ENCODE results near the gene NEK4.

The NEK4 gene

DNA sequence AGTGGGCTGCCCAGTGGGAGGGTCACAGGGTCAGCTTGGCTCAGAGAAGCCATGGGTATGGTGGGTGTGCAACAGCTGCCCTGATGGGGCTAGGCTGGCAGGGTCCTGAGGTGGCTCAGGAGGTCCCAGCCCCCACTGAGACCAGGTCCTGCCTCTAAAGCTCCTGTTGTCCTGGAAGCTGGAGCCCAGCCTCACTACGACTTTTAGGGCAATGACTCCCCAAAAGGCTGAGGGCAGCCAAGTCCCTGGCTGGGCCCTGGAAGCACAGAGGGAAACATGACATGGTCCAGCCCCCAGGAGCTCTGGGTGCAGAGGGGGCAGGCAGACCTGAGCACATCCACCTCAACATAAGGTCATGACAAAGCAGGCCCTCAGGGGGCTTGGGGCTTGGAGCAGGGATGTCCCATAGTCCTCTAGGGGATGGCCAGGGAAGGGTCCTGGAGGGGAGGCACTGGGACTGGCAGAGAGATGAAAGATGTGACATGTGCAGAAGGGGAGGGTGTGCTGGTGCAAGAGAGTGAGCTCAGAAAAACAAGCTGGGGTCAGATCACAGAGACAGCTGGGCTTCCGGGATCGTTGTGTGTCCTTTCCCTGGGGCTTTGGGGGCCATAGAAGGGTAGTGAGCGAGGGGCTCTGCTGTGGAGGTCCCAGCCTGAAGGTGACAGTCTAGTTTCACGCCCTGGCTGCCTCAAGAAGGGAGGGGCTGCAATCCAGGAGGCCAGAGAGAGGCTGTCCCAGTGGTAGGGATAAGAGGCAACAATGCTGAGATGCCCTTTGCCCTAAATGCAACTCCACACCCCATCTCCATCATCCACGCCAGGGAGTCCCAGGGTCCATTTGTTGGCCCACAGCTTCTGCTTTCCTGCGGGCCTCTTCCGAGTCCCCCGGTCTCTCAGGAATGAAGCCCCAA lies 23.2 kb upstream of the NEK4 start:
- FAIRE-seq (no peak), DNase-seq (ENCODE audit: low spot score) (no peak)

DNA sequence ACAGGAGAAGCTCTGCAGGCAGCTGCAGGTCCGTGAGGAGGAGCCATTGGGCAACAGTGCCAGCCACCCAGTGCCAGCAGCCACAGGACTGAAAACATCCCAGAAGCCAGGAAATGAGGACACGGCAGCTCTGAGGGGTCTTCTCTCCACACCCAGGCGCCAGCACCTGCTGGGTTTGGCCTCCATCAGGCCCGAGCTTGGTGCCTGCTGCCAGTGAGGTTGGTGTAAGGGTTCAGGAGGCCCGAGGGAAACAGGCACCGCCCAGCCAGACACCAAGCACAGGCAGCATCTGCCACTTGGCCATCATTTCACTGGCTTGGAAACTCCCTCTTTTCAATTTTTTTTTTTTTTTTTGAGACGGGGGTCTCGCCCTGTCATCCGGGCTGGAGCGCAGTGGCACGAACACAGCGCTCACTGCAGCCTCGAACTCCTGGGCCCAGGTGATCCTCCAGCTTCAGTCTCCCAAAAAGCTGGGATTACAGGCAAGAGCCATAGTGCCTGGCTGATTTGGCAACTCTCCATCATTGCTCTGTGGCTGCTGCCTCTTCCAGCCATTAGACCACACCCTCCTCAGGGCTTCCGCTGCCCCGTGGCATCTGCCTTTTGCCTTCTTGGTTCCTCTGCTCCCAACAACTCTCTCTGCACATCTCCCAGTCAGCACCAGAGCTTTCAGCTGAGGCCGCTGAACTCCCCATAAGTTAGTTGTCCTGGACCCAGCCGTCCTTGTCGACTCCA lies 22.4 kb upstream of the NEK4 start:
- FAIRE-seq: no peak
- DNase-seq (ENCODE audit: low spot score): no peak

DNA sequence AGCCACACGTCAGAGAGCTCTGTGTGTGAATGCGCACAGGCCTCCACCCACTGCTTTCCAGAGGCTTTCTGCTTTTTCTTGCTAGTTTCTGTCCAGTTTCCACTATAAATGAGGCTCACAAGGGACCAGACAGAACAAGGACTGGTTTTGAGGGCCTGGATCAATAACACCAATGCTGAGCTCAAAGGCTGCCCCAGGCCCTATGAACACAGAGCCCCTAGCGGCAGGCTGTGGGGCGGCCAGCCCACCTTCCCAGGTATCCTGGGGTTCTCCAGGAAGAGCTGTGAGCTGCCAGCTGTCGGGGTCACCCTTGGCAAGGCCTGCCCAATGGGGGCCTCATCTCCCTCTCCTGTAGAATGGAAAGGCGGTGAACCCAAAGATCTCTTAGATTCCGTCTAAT lies 21.7 kb upstream of the NEK4 start:
- FAIRE-seq (no peak), DNase-seq (ENCODE audit: low spot score) (no peak)

DNA sequence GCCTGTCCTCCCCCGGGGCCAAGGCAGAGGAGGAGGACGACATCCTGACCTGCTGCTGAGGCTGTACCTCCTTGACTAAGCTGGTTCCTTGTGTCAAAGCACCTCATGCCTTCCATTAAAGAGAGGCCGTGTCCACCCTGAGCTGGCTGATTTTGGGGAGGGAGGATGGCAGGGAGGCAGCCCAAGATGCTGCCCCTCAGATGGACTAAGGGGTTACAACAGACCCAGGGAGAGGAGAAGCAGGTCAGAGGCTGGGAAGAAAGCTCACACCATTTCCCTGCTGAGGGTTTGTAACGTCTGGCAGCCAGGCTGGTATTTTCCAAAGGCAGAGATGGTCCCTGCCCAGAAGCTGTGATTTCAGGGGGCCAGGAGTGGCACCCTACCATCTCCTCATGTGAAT lies 21.2 kb upstream of the NEK4 start:
- no peak for FAIRE-seq
- DNase-seq (ENCODE audit: low spot score): no peak

DNA sequence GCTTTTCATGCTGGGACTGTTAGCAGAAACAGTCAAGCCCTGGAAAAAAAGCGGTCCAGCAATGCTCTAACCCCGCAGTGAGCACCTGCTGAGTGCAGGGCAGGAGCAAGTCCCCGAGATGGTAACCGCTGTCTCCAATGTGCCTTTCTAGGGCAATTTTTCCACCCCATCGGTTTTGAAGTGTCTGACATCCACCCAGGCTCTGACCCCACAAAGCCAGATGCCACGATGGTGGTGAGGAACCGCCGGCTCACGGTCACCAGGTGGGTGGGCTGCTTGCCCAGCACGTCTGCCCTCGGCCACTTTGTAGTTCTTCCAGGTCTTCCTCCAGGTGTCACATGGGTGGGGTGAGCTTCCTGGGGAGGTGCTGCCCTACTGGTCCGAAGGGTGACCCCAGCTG lies 20.6 kb upstream of the NEK4 start:
- no peak for DNase-seq (ENCODE audit: low spot score)
- no peak for FAIRE-seq

DNA sequence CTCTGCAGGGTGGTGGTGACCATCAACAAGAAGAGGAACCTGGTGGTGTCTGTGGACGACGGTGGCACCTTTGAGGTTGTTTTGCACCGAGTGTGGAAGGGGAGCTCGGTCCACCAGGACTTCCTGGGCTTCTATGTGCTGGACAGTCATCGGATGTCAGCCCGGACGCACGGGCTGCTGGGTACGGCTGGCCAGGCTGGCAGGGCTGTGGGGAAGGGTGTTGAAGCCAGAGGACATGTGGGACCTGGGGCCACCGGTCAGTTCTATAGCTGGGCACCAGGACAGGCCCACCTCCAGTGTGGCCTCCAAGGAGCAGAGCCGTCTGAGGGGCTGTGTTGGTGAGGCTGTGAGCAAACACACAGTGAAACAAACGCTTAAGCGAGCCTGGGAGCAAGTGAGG lies 20.0 kb upstream of the NEK4 start:
- no peak for DNase-seq (ENCODE audit: low spot score)
- FAIRE-seq: no peak

DNA sequence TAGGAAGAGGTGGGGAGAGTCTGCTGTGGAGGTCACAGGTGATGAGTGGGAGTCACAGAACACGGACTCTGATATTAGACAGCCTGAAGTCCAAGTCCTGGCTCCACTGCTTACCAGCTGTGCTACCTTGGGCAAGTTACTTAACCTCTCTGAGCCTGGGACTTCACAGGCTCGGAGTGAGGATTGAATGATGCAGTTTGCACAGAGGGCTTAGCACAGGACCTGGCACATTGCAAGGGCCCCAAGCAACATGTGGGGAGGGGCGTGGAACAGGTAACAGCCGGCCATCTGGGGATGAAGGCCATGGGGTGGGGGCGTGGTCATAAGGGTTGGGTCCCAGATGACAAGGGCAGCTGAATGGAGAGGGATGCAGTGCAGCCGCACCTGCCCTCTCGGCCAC lies 19.6 kb upstream of the NEK4 start:
- DNase-seq (ENCODE audit: low spot score): no peak
- FAIRE-seq: no peak

DNA sequence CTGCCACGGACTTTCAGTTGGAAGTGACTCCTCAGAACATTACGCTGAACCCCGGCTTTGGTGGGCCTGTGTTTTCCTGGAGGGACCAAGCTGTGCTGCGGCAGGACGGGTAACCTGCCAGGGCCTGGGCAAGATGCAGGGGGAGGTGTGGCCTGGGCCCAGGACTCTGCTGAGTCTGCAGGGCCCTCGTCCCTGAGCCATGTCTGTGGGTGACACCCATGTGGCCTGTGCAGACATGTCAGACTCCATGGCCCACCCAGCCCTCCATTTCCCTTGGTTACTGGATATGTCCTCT lies 19.0 kb upstream of the NEK4 start:
- FAIRE-seq: no peak
- no peak for DNase-seq (ENCODE audit: low spot score)

DNA sequence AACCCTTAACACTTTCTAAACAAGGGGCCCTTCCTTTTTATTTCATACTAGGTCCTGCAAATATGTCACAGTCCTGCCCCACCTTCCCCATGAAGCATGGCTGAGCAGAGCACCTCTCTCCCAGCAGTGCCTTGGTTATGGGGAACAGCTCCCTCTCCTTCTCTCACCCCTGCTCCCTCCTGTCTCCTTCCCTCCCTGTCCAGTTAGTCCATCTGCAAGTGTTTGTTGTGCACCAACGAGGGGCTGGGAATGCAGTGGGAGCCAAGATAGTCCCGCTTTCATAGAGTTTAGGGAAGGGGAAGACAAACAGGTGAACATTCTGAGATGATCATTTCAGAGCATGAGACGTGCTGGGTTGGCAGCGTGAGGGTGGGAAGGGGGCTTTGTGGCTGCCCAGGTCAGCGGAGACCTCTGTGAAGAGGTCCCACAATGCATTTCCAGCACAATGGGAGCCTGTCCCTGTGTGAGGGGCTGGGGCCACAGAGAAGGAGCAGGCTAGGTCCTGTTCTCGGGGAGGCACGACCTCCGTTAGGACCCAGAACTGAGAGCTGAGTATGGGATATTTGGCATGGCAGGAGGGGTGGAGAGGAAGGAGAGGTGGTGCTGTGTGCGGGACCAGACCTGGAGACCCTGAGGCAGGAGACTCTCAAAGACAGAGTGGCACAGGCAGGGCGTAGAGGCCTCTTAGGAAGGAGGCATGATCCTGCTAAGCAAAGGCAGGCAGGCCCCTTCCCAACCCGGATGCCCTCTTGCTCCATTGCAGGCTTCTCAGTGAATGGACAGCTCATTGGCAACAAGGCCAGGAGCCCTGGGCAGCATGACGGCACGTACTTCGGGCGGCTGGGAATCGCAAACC lies 18.4 kb upstream of the NEK4 start:
- FAIRE-seq (no peak), DNase-seq (ENCODE audit: low spot score) (no peak)

DNA sequence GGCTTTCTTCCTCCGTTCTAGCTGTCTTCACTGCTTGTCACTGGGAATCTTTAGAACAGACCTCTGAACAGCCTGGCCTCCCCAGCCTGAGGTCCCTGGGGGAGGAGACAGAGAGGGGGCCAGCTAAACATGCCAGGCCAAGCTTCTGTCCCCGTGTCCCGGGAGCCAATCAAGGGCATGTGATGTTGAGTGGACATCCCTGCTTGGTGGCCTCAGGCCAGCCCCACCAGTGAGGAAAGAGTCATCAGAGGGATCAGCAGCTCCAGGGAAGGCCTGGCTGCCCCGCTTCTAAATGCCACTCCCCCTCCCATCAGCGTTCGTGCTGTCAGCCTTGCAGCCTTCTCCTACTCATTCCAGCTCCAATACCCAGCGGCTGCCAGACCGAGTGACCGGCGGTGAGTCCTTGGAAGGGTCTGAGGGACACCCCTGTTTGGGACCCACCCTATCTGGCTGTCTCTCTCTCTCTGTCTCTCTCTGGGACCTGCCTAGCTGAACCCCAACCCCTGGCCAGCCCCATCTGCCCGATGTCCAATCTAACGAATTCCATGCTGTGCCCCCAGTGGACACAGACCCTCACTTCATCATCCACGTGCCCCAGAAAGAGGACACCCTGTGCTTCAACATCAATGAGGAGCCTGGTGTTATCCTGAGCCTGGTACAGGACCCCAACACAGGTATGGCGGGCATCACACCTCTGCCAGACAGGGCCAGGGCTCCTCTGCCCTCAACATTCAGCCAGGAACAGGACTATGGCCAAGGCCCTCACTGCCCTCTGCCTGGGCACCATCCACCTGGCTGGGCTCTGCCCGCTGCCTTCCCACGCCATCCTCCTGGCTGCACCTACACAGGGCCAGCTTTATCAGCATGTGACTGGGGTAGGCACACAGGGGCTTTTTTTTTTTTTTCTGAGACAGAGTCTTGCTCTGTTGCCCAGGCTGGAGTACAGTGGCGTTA lies 17.2 kb upstream of the NEK4 start:
- DNase-seq (ENCODE audit: low spot score) (no peak), FAIRE-seq (no peak)

DNA sequence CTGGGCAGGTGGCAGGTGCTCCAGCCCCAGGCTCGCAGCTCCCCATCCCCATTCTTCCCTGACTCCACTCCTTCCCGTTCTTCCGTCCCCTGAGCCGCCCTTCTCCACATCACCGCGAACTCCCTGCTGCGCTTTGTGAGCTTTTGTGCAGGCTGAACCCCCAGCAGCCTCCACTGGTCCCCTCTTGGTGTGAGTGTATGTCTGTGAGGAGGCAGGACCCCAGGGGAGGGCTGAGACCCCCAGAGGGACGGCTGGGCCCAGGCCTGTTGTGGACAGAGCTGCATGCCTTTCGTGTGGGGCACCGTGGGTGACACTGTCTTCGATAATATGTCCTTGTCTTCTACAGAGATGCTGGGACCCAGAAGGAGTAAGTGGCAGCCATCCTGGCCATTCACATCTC lies 16.5 kb upstream of the NEK4 start:
- DNase-seq (ENCODE audit: low spot score) (no peak), FAIRE-seq (no peak)

DNA sequence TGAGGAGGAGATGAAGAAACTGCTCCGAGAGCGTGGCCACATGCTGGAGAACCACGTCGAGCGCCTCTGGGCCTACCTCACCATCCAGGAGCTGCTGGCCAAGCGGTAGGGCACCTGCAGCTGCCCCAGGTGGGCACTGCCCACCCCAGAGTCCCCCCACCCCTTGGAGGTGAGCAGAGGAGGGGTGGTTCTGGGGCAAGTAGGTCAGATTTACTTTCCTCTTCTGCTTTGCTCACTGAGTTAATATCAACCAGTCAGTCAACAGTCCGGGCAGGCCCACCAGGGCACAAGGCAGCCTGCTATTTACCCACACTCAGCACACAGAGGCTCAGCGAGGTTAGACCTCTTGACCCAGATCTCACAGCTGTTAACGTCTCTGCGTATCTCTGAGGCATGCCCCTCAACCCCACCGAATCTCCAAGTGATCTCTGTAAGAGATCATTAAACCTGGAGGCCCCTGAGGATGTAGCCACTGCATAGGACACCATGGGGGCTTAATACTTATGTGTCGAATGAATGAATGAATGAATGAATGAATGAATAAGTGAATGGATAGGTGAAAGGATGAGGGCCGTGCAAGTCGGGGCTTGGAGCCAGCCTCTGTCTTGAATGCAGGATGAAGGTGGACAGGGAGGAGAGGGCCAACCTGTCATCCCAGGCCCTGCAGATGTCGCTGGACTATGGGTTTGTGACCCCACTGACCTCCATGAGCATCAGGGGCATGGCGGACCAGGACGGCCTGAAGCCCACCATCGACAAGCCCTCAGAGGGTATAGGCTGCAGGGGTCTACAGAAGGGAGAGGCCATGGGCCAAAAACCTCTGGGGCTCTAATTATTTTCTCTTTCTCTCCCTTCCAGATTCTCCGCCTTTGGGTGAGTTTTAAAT lies 15.8 kb upstream of the NEK4 start:
- DNase-seq (ENCODE audit: low spot score): no peak
- no peak for FAIRE-seq

DNA sequence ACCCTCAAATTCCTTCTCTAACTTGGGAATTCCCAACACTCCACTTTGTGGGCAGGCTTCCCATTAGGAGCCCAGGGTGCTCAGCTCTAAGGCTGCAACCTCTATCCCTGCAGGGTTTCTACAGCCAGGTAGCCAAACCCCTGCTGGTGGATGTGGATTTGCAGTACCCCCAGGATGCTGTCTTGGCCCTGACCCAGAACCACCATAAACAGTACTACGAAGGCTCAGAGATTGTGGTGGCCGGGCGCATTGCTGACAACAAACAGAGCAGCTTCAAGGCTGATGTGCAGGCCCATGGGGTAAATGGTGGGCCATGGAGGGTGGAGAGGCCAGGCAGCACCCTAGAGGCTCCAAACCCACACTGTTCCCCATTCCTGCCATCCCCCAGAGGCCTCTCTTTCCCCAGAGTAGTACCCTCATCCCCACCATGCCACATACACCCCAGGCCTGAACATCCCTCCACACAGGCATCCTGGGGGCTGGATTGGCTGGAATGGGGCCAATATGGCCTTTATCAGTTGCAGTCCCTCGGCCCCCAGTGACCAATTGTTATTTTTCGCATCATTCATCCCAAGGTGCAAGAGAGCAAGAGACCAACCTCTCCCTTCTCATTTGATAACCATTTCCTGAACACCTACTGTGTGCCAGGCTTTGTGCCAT lies 14.3 kb upstream of the NEK4 start:
- DNase-seq (ENCODE audit: low spot score): no peak
- FAIRE-seq: no peak

DNA sequence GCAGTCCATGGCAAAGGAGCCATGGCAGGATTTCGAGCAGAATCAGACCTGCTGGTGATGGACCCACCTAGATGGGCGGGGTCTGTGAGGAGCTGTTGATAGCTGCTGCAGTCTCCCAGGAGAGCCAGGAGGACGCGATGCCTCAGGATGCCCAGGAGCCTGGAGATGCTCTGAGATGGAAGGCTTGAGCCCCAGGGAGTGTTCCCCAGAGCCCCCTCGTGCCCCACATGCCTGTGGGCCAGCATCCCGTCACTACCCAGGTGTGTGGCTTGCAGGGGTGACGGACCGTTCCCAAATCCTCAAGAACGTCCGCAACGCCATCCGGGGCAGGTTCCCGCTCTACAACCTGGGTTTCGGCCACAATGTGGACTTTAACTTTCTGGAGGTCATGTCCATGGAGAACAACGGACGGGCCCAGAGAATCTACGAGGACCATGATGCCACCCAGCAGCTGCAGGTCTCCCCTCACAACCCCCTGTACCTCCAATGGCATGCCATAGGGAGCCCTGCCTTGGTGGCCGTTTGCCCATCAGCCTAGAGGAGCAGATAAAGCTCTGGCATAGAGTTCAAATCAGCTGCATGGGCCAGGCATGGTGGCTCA lies 13.4 kb upstream of the NEK4 start:
- DNase-seq (ENCODE audit: low spot score): no peak
- no peak for FAIRE-seq

DNA sequence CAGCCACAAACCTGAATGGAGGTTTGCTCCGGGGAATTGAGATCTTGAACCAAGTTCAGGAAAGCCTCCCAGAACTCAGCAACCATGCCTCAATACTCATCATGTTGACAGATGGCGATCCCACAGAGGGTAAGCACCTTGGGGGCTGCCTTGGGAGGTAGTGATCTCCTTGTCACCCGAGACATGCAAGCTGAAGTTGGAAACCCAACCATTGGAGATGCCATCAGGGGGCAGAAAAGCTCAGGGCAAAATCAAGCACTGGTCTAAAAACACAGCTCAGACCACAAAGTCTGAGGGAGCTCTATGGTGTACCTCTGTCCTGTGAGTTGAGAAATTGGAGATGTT lies 12.4 kb upstream of the NEK4 start:
- DNase-seq (ENCODE audit: low spot score) (no peak), FAIRE-seq (no peak)

DNA sequence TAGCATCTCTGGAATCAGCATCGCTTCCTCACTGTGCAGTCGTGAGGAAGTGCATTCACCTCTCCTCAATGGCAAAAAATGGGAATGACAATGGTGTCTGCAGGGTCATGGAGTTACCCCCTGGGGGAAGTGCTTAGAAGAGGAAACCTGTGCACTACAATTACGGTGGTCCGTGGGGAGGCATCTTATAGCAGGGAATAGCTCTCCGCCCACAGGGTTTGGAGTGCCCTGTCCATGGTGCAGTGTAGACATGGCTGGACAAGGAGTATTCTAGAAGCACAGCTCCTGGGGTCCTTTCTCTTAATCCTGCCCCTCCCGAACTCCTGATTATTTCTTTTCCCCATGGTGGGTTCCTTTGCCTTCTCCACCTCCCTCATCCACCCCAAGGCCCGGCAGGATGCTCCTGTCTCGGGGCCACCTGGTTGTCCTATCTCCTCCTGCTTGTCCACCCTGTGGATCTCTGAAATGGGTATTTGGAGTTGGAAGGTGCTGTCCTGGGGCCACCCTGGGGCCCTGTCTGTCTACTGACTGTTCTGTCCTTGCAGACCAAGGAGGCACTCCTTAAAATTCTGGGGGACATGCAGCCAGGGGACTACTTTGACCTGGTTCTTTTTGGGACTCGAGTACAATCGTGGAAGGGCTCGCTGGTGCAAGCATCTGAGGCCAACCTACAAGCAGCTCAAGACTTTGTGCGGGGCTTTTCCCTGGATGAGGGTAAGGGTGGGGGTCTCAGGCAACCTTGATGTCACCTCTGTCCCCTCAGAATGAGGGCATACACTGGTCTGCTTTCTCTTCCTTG lies 11.9 kb upstream of the NEK4 start:
- FAIRE-seq: no peak
- DNase-seq (ENCODE audit: low spot score): no peak

DNA sequence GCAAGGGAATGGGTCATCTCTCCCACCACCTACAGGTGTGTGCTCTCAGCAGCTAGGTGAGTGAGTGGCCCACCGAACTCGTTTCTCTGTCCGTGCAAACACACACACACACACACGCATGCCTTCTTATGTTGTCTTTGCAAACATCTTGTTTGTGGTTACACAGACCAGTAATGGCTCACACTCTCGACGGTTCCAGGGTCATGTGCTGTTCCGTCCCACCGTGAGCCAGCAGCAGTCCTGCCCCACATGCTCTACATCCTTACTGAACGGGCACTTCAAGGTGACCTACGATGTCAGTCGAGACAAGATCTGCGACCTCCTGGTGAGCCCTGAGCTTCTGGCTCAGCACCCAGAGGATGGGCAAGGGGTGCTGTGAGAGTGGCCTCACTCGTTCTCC lies 11.0 kb upstream of the NEK4 start:
- FAIRE-seq: no peak
- DNase-seq (ENCODE audit: low spot score): no peak

DNA sequence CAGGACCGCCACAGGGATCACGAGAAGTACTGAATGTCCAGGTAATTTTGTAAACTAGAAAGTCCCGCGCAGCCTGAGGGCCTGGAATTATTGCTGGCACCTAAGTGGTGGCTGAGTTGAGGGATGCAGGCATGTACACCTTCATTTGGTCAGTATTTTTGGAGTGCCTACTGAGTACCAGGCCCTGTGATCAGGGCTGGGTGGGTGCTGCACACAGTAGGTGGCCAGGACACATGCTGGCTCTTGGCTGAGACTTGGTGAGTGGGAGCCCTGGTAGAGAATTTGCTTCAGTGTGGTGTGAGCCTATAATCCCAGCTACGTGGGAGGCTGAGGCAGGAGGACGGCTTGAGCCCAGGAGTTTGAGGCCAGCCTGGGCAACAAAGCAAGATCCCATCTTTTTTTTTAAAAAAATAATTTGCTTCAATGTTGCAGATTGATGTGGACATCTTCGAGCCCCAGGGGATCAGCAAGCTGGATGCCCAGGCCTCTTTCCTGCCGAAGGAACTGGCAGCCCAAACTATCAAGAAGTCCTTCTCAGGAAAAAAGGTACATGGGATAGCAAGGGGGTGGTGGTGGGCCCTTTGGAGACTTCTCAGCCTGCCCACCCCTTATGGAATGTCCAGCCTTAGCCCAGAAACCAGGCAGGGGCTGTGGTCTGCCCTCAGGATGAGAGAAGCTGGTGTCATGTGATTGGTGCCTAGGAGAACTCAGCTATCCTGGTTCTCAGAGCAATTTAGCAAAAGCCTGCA lies 9.3 kb upstream of the NEK4 start:
- no peak for FAIRE-seq

More for the DNA sequence above, 9.3 kb upstream of the NEK4 start:
- no peak for DNase-seq (ENCODE audit: low spot score)

Measured in RCC 7860 (cell line).